ENCODE measurements around the gene PRAC2.

DNA sequence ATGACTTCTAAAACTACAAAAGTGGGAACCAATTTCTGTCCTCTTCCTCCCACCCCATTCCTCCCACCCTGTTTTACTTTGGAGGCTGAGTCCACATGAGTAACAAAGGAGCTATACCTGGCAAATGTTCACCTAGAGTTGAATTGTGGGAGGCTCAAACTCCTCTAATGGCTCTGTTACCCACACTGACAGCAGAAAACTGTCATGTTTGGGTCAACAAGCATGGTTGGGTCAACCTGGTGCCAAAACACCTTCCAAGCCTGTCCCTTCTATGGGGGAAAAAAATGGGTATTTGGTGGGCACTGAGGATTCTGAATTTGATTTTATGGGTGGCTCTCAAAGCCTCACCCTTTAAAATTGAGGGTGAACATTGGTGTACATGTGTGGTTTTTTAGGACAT lies 17.6 kb downstream of the PRAC2 start:
- TF ChIP-seq SIN3A (IDR thresholded peaks at IDR 0.05; ENCODE audit: borderline replicate concordance, insufficient read depth, low read length) (no peak), POLR2AphosphoS5 (IDR thresholded peaks at IDR 0.05; ENCODE audit: low read depth, low read length) (no peak), FOXP2 (optimal IDR thresholded peaks at IDR 0.05; ENCODE audit: borderline replicate concordance, extremely low read depth, extremely low read length, insufficient read depth) (no peak)
- TF ChIP-seq, protein P1, sequence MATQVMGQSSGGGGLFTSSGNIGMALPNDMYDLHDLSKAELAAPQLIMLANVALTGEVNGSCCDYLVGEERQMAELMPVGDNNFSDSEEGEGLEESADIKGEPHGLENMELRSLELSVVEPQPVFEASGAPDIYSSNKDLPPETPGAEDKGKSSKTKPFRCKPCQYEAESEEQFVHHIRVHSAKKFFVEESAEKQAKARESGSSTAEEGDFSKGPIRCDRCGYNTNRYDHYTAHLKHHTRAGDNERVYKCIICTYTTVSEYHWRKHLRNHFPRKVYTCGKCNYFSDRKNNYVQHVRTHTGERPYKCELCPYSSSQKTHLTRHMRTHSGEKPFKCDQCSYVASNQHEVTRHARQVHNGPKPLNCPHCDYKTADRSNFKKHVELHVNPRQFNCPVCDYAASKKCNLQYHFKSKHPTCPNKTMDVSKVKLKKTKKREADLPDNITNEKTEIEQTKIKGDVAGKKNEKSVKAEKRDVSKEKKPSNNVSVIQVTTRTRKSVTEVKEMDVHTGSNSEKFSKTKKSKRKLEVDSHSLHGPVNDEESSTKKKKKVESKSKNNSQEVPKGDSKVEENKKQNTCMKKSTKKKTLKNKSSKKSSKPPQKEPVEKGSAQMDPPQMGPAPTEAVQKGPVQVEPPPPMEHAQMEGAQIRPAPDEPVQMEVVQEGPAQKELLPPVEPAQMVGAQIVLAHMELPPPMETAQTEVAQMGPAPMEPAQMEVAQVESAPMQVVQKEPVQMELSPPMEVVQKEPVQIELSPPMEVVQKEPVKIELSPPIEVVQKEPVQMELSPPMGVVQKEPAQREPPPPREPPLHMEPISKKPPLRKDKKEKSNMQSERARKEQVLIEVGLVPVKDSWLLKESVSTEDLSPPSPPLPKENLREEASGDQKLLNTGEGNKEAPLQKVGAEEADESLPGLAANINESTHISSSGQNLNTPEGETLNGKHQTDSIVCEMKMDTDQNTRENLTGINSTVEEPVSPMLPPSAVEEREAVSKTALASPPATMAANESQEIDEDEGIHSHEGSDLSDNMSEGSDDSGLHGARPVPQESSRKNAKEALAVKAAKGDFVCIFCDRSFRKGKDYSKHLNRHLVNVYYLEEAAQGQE (IDR thresholded peaks at IDR 0.05; ENCODE audit: insufficient read depth in 1 of 2, low read depth in 2 of 2, low read length in 2 of 2): no peak
